ENCODE data around the gene B4GALNT1. TPM values are rescaled to one million over a fixed set of nuclear protein-coding genes. Genes with fewer than 3 reads are reported as not detected.
"Not testable (repeated sequence)": the region's sequence is repeated elsewhere in the genome, so short reads cannot be mapped to it uniquely, and the experiment has no call there.

The B4GALNT1 gene
- total and polyA plus RNA-seq, 2 of the 13 experiments (the other 11 are each of a cell fraction or from before 2014, with no cell fraction given) = 4.5 to 5.4 TPM

DNA sequence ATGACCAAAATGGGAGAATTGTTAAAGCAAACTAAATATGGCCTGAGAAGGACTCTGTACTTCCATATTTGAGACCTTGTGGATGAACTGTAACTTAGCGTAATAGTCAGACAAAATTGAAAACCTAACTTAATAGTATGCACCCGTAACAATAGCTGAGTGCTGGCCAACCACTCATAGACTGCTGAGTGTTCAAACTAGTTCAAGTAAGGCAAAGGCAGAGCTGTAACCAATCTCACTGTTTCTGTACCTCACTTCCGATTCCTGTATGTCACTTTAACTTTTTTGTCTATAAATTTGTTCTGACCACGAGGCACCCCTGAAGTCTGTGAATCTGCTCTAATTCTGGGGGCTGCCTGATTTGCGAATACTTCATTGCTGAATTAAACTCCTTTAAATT lies 33.9 kb upstream of the B4GALNT1 start:
- H2AFZ ChIP-seq (ENCODE audit: low read length) = no peak overlapping the region
- WGBS (ENCODE audit: low lambda C conversion rate) = 20% methylated on average over 5 of the region's 5 CpGs
- FAIRE-seq = no peak
- H3K36me3 ChIP-seq (replicated peaks in 1 of 2; ENCODE audit: control insufficient read depth in 1 of 2, insufficient read depth in 2 of 2, low read length in 2 of 2) = no peaks in the 10 kb centered on the region
- no peak for ATAC-seq
- CTCF ChIA-PET (ENCODE audit: low intra/inter-chr PET ratio, low total read pairs) = no interaction called here
- no peak for TF ChIP-seq ZNF468 (CRISPR knock-in tag; IDR thresholded peaks at IDR 0.05)
- no peak for TF ChIP-seq SNAPC2 (CRISPR knock-in tag; IDR thresholded peaks at IDR 0.05)
- no peak for TF ChIP-seq FOXO1 (CRISPR knock-in tag; IDR thresholded peaks at IDR 0.05)
- no peak for TF ChIP-seq ZFP41 (CRISPR knock-in tag; IDR thresholded peaks at IDR 0.05; ENCODE audit: borderline replicate concordance)
- TF ChIP-seq TMF1 (CRISPR knock-in tag; IDR thresholded peaks at IDR 0.05; ENCODE audit: low read depth) = no peak
- no peak for TF ChIP-seq ZNF256 (CRISPR knock-in tag; conservative IDR thresholded peaks at IDR 0.05)
- no peak for DNase-seq (ENCODE audit: low spot score)
- H3K4me2 ChIP-seq (ENCODE audit: low read depth, low read length) = no peak overlapping the region
- H3K27ac ChIP-seq (ENCODE audit: extremely low read length, insufficient read depth, low read length) = no peak overlapping the region
- H3K27me3 ChIP-seq (ENCODE audit: control insufficient read depth in 1 of 2, insufficient read depth in 2 of 2, low read length in 2 of 2) = no peaks in the 10 kb centered on the region
- H3K9ac ChIP-seq (ENCODE audit: insufficient read depth, low read depth, low read length) = no peak overlapping the region
- H3K79me2 ChIP-seq (ENCODE audit: insufficient read depth, low read length) = no peaks in the 10 kb centered on the region
- no peaks in the 10 kb centered on the region for H3K9me3 ChIP-seq (ENCODE audit: low read length)
- intact Hi-C loops (cut with micrococcal nuclease; ENCODE audit: unreplicated experiment) (no loop called here), in situ Hi-C loops (cut with HindIII; ENCODE audit: extremely low pct_ligation_motif_present, low pct_unique_long_range_greater_than_20kb) (no loop called here)
- POLR2A ChIA-PET = no interaction called here
- no peaks in the 10 kb centered on the region for H4K20me1 ChIP-seq (ENCODE audit: insufficient read depth, low read length)
- BruUV-seq (replicated peaks) = no TSS peak
- H3K4me1 ChIP-seq (ENCODE audit: insufficient read depth, low read length) = no peaks in the 10 kb centered on the region
- H3K4me3 ChIP-seq (replicated peaks in 1 of 3; ENCODE audit: insufficient read depth in 1 of 3, low read depth in 2 of 3, low read length in 3 of 3) = no peak overlapping the region

DNA sequence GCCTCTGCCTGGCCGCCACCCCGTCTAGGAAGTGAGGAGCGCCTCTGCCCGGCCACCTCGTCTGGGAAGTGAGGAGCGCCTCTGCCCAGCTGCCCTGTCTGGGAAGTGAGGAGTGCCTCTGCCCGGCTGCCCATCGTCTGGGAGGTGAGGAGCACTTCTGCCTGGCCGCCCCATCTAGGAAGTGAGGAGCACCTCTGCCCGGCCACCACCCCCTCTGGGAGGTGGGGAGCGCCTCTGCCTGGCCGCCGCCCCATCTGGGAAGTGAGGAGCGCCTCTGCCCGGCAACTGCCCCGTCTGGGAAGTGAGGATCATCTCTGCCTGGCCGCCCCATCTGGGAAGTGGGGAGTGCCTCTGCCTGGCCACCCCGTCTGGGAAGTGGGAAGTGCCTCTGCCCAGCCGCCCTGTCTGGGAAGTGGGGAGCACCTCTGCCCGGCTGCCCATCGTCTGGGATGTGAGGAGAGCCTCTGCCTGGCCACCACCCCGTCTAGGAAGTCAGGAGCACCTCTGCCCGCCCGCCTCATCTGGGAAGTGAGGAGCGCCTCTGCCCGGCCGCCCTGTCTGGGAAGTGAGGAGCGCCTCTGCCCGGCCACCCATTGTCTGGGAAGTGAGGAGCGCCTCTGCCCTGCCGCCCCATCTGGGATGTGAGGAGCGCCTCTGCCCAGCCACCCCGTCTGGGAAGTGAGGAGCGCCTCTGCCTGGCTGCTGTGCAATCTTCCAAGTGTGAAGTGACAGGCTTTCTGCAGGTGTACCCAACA lies 32.2 kb upstream of the B4GALNT1 start:
- H3K4me2 ChIP-seq (ENCODE audit: low read depth, low read length); H3K4me3 ChIP-seq (replicated peaks in 1 of 3; ENCODE audit: insufficient read depth in 1 of 3, low read depth in 2 of 3, low read length in 3 of 3); DNase-seq (ENCODE audit: low spot score); BruUV-seq (replicated peaks); H4K20me1 ChIP-seq (ENCODE audit: insufficient read depth, low read length); H2AFZ ChIP-seq (ENCODE audit: low read length); H3K79me2 ChIP-seq (ENCODE audit: insufficient read depth, low read length); CTCF ChIA-PET (ENCODE audit: low intra/inter-chr PET ratio, low total read pairs); POLR2A ChIA-PET; intact Hi-C loops (cut with micrococcal nuclease; ENCODE audit: unreplicated experiment); in situ Hi-C loops (cut with HindIII; ENCODE audit: extremely low pct_ligation_motif_present, low pct_unique_long_range_greater_than_20kb); H3K27me3 ChIP-seq (ENCODE audit: control insufficient read depth in 1 of 2, insufficient read depth in 2 of 2, low read length in 2 of 2); ATAC-seq; H3K27ac ChIP-seq (ENCODE audit: extremely low read length, insufficient read depth, low read length); FAIRE-seq; H3K9ac ChIP-seq (ENCODE audit: insufficient read depth, low read depth, low read length); H3K4me1 ChIP-seq (ENCODE audit: insufficient read depth, low read length); H3K36me3 ChIP-seq (replicated peaks in 1 of 2; ENCODE audit: control insufficient read depth in 1 of 2, insufficient read depth in 2 of 2, low read length in 2 of 2): not testable (repeated sequence)
- WGBS (ENCODE audit: low lambda C conversion rate) = 59% methylated on average over 22 of the region's 34 CpGs
- H3K9me3 ChIP-seq (ENCODE audit: low read length) = peaks cover 14% of the 10 kb centered on the region
